Hepatocyte (in vitro differentiated cells): ENCODE measurements around the gene GPATCH8. TPM values are rescaled to one million over a fixed set of nuclear protein-coding genes. Genes with fewer than 3 reads are reported as not detected.

Experiments used
- DNase-seq: peaks from one replicate; pipeline ENCODE4 v3.0.0-alpha.2; 2016; ENCODE audit warnings: low spot score
- H2AFZ ChIP-seq: fragments of 200-600 bp; sonication (generic); 2 replicates; pipeline ENCODE4 v1.6.0; 2016; ENCODE audit warnings: antibody characterized with exemption, mild to moderate bottlenecking
- H3K27ac ChIP-seq: fragments of 200-600 bp; sonication (generic); 2 replicates; pipeline ENCODE4 v1.5.1; 2016; ENCODE audit warnings: mild to moderate bottlenecking
- H3K27me3 ChIP-seq: fragments of 200-600 bp; sonication (generic); 2 replicates; pipeline ENCODE4 v1.6.1; 2016
- H3K36me3 ChIP-seq: fragments of 200-600 bp; sonication (generic); replicated peaks from 2 replicates; pipeline ENCODE4 v1.5.1; 2016; ENCODE audit warnings: low read depth; ENCODE audit not compliant: insufficient read depth
- H3K4me1 ChIP-seq: fragments of 200-600 bp; sonication (generic); 2 replicates; pipeline ENCODE4 v1.5.1; 2016; ENCODE audit warnings: mild to moderate bottlenecking, moderate library complexity; ENCODE audit not compliant: insufficient read depth
- H3K4me2 ChIP-seq: fragments of 200-600 bp; sonication (generic); 2 replicates; pipeline ENCODE4 v1.6.0; 2016
- H3K4me3 ChIP-seq: fragments of 200-600 bp; sonication (generic); 2 replicates; pipeline ENCODE4 v1.5.1; 2016; ENCODE audit warnings: mild to moderate bottlenecking
- H3K79me2 ChIP-seq: fragments of 200-600 bp; sonication (generic); 2 replicates; pipeline ENCODE4 v1.6.0; 2017; ENCODE audit warnings: mild to moderate bottlenecking
- H3K9me2 ChIP-seq: fragments of 200-600 bp; sonication (generic); replicated peaks from 2 replicates; pipeline ENCODE4 v1.6.0; 2017; ENCODE audit warnings: mild to moderate bottlenecking; ENCODE audit not compliant: insufficient read depth
- H3K9me3 ChIP-seq: fragments of 200-600 bp; sonication (generic); 2 replicates; pipeline ENCODE4 v1.5.1; 2016; ENCODE audit warnings: low read depth, mild to moderate bottlenecking
- H4K20me1 ChIP-seq: fragments of 200-600 bp; sonication (generic); 2 replicates; pipeline ENCODE4 v1.6.0; 2016; ENCODE audit warnings: mild to moderate bottlenecking; ENCODE audit not compliant: insufficient read depth, poor library complexity, severe bottlenecking
- EZH2 ChIP-seq: fragments of 200-600 bp; sonication (generic); IDR thresholded peaks from 2 replicates; pipeline ENCODE4 v1.6.1; 2016; ENCODE audit warnings: antibody characterized with exemption, mild to moderate bottlenecking, borderline replicate concordance
- EZH2phosphoT487 ChIP-seq: fragments of 200-600 bp; sonication (generic); IDR thresholded peaks from one replicate; pipeline ENCODE4 v1.6.1; 2018; ENCODE audit warnings: antibody characterized with exemption, mild to moderate bottlenecking, low read depth, moderate library complexity; ENCODE audit not compliant: unreplicated experiment, severe bottlenecking
- WGBS: methylation state at CpG from one replicate; pipeline ENCODE4 v1.1.6; 2016; ENCODE audit warnings: low lambda C conversion rate; ENCODE audit errors: missing lambda C conversion rate; 5-methylcytosine and 5-hydroxymethylcytosine counted together
- polyA plus RNA-seq: library from polyadenylated mRNA; unstranded; fragments of >200 nt; fragmentation: Nextera tagmentation; extraction: Ambion mirVana; gene quantifications from 2 replicates; pipeline ENCODE4 v1.2.1, GENCODE V29; 2016
- total RNA-seq: library from RNA; depleted of rRNA; stranded (reverse); fragments of >200 nt; gene quantifications from 2 replicates; pipeline ENCODE4 v1.2.3, GENCODE V29; 2014
- TF ChIP-seq, protein P1 (sequence below): fragments of 200-600 bp; sonication (generic); IDR thresholded peaks from 2 replicates; pipeline ENCODE4 v1.5.1; 2016; ENCODE audit warnings: antibody characterized with exemption, mild to moderate bottlenecking; ENCODE audit not compliant: poor library complexity

Gene GPATCH8
- total and polyA plus RNA-seq, 2 experiments from 2014 or later = 30.0 to 42.1 TPM

GRCh38 chr17:44451016-44451627 is 52.1 kb downstream of the GPATCH8 start:
- no peaks in the 10 kb centered on the region for H3K36me3 ChIP-seq
- no peak for DNase-seq
- H3K79me2 ChIP-seq = peaks cover 25% of the 10 kb centered on the region
- H3K9me2 ChIP-seq = no peaks in the 10 kb centered on the region
- H3K4me3 ChIP-seq = no peak overlapping the region
- TF ChIP-seq EZH2 (no peak), EZH2phosphoT487 (no peak)
- no peaks in the 10 kb centered on the region for H3K9me3 ChIP-seq
- no peak overlapping the region for H3K27ac ChIP-seq
- WGBS = 90% methylated on average over 6 of the region's 6 CpGs
- no peaks in the 10 kb centered on the region for H3K27me3 ChIP-seq
- peaks cover 10% of the 10 kb centered on the region for H4K20me1 ChIP-seq
- no peaks in the 10 kb centered on the region for H3K4me1 ChIP-seq
- H3K4me2 ChIP-seq = no peak overlapping the region
- no peak overlapping the region for H2AFZ ChIP-seq

GRCh38 chr17:44448412-44448811 is 54.8 kb downstream of the GPATCH8 start:
- Histone ChIP-seq H3K4me3 (no peak overlapping the region), H2AFZ (no peak overlapping the region), H3K9me2 (no peaks in the 10 kb centered on the region), H3K27me3 (no peaks in the 10 kb centered on the region), H3K4me2 (no peak overlapping the region), H3K27ac (no peak overlapping the region), H3K4me1 (no peaks in the 10 kb centered on the region), H3K36me3 (no peaks in the 10 kb centered on the region), H3K9me3 (no peaks in the 10 kb centered on the region), H4K20me1 (peaks cover 10% of the 10 kb centered on the region), H3K79me2 (peaks cover 35% of the 10 kb centered on the region)
- 91% methylated on average over 1 of the region's 1 CpG for WGBS
- TF ChIP-seq EZH2phosphoT487 (no peak), EZH2 (no peak)
- TF ChIP-seq, protein P1, sequence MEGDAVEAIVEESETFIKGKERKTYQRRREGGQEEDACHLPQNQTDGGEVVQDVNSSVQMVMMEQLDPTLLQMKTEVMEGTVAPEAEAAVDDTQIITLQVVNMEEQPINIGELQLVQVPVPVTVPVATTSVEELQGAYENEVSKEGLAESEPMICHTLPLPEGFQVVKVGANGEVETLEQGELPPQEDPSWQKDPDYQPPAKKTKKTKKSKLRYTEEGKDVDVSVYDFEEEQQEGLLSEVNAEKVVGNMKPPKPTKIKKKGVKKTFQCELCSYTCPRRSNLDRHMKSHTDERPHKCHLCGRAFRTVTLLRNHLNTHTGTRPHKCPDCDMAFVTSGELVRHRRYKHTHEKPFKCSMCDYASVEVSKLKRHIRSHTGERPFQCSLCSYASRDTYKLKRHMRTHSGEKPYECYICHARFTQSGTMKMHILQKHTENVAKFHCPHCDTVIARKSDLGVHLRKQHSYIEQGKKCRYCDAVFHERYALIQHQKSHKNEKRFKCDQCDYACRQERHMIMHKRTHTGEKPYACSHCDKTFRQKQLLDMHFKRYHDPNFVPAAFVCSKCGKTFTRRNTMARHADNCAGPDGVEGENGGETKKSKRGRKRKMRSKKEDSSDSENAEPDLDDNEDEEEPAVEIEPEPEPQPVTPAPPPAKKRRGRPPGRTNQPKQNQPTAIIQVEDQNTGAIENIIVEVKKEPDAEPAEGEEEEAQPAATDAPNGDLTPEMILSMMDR = no peak
- DNase-seq = no peak

- Histone ChIP-seq H3K9me2 (no peaks in the 10 kb centered on the region), H3K4me1 (no peaks in the 10 kb centered on the region), H3K4me3 (no peak overlapping the region), H3K27me3 (no peaks in the 10 kb centered on the region), H4K20me1 (peaks cover 5% of the 10 kb centered on the region), H3K27ac (peak overlapping the region; percentile 18), H2AFZ (no peak overlapping the region), H3K79me2 (peaks cover 59% of the 10 kb centered on the region), H3K4me2 (no peak overlapping the region), H3K9me3 (no peaks in the 10 kb centered on the region), H3K36me3 (no peaks in the 10 kb centered on the region)
- peak; percentile 9 for DNase-seq
- TF ChIP-seq EZH2 = no peak
- no peak for TF ChIP-seq EZH2phosphoT487
- TF ChIP-seq, protein P1 = no peak
- 95% methylated on average over 6 of the region's 6 CpGs for WGBS
Measured at GRCh38 chr17:44444735-44445105, 58.5 kb downstream of the GPATCH8 start.

GRCh38 chr17:44442806-44443205 is 60.4 kb downstream of the GPATCH8 start:
- DNase-seq = no peak
- Histone ChIP-seq H3K36me3 (no peaks in the 10 kb centered on the region), H3K79me2 (peaks cover 68% of the 10 kb centered on the region), H3K27ac (no peak overlapping the region), H3K4me1 (no peaks in the 10 kb centered on the region), H3K9me3 (no peaks in the 10 kb centered on the region), H3K4me3 (no peak overlapping the region), H2AFZ (no peak overlapping the region), H3K27me3 (no peaks in the 10 kb centered on the region), H3K9me2 (no peaks in the 10 kb centered on the region), H4K20me1 (peaks cover 11% of the 10 kb centered on the region), H3K4me2 (no peak overlapping the region)
- 99% methylated on average over 3 of the region's 3 CpGs for WGBS
- TF ChIP-seq, protein P1 = no peak
- TF ChIP-seq EZH2 (no peak), EZH2phosphoT487 (no peak)
